IMR-90 (cell line): Measurements from ENCODE around the gene CYB5D1. TPM values are rescaled to one million over a fixed set of nuclear protein-coding genes. Genes with fewer than 3 reads are reported as not detected.

Source experiments
- ATAC-seq: fragments of 200-7000 bp; cut with Tn5 transposase; 2 replicates; pipeline ENCODE4 v1.9.1; 2020; ENCODE audit warnings: low read depth, mild to moderate bottlenecking, moderate library complexity
- BruUV-seq: library from RNA; stranded (reverse); fragments of 400-500 nt; replicated peaks from 2 replicates; lab custom pipeline; 2021; lab: Mats Ljungman, UMichigan
- CTCF ChIA-PET: fragments of 300-600 bp; formaldehyde crosslinking; extraction: SDS; loops from one replicate; lab custom pipeline; 2021; ENCODE audit warnings: antibody characterized with exemption; lab: Yijun Ruan, JAX
- POLR2A ChIA-PET: fragments of 300-600 bp; sonication (Branson Sonifier 250); formaldehyde crosslinking; loops from one replicate; lab custom pipeline; 2022; ENCODE audit warnings: antibody characterized with exemption; ENCODE audit not compliant: unreplicated experiment; lab: Charles Lee
- DNase-seq: peaks from one replicate; pipeline ENCODE4 v3.0.0; 2013
- H2AFZ ChIP-seq: replicated peaks from 2 replicates; pipeline ENCODE3; 2013; ENCODE audit warnings: low read length, mild to moderate bottlenecking; ENCODE audit not compliant: poor library complexity
- H2AK5ac ChIP-seq: 2 replicates; pipeline ENCODE4 v1.6.1; 2013; ENCODE audit warnings: low read depth, low read length, inconsistent platforms
- H2AK9ac ChIP-seq: replicated peaks from 2 replicates; pipeline ENCODE3; 2013; ENCODE audit warnings: mild to moderate bottlenecking, low read depth, low read length, moderate library complexity; ENCODE audit not compliant: poor library complexity
- H2BK120ac ChIP-seq: 2 replicates; pipeline ENCODE4 v1.6.1; 2013; ENCODE audit warnings: low read depth, low read length, inconsistent platforms
- H2BK15ac ChIP-seq: 3 replicates; pipeline ENCODE4 v1.6.1; 2013; ENCODE audit warnings: low read depth, low read length, inconsistent platforms
- H2BK20ac ChIP-seq: 2 replicates; pipeline ENCODE4 v1.6.1; 2013; ENCODE audit warnings: low read depth, mild to moderate bottlenecking, inconsistent platforms, low read length, moderate library complexity
- H2BK5ac ChIP-seq: 2 replicates; pipeline ENCODE4 v1.6.1; 2013; ENCODE audit warnings: mild to moderate bottlenecking, low read depth, low read length, inconsistent platforms; ENCODE audit not compliant: poor library complexity, severe bottlenecking
- H3K14ac ChIP-seq: replicated peaks from 2 replicates; pipeline ENCODE4 v1.6.1; 2013; ENCODE audit warnings: low read depth, low read length, inconsistent platforms
- H3K18ac ChIP-seq: 2 replicates; pipeline ENCODE4 v1.6.1; 2013; ENCODE audit warnings: low read depth, low read length, control low read depth
- H3K23ac ChIP-seq: 2 replicates; pipeline ENCODE4 v1.6.1; 2013; ENCODE audit warnings: low read depth, low read length, inconsistent platforms
- H3K27ac ChIP-seq: 2 replicates; pipeline ENCODE4 v1.5.1; 2013; ENCODE audit warnings: mild to moderate bottlenecking, control low read depth, low read length; ENCODE audit not compliant: insufficient read depth
- H3K27me3 ChIP-seq: 2 replicates; pipeline ENCODE4 v1.6.1; 2013; ENCODE audit warnings: low read length; ENCODE audit not compliant: control insufficient read depth, insufficient read depth
- H3K36me3 ChIP-seq: 2 replicates; pipeline ENCODE4 v1.6.1; 2013; ENCODE audit warnings: low read length, mixed read lengths; ENCODE audit not compliant: control insufficient read depth, insufficient read depth
- H3K4ac ChIP-seq: 2 replicates; pipeline ENCODE4 v1.6.1; 2013; ENCODE audit warnings: low read depth, low read length, inconsistent platforms
- H3K4me1 ChIP-seq: 2 replicates; pipeline ENCODE4 v1.6.1; 2013; ENCODE audit warnings: low read length, mixed read lengths; ENCODE audit not compliant: control insufficient read depth, insufficient read depth
- H3K4me2 ChIP-seq: 2 replicates; pipeline ENCODE4 v1.6.1; 2013; ENCODE audit warnings: low read depth, mild to moderate bottlenecking, control low read depth, low read length, moderate library complexity
- H3K4me3 ChIP-seq: 2 replicates; pipeline ENCODE4 v1.5.1; 2013; ENCODE audit warnings: low read depth, mild to moderate bottlenecking, control low read depth, low read length, moderate library complexity; ENCODE audit not compliant: insufficient read depth
- H3K56ac ChIP-seq: 2 replicates; pipeline ENCODE4 v1.6.1; 2013; ENCODE audit warnings: low read length, inconsistent platforms; ENCODE audit not compliant: insufficient read depth; ENCODE audit errors: extremely low read depth
- H3K79me1 ChIP-seq, 2 experiments: 2 replicates each; pipeline ENCODE4 v1.6.1; 2013; ENCODE audit warnings: low read length in 2 of 2, inconsistent platforms in 1 of 2, low read depth in 1 of 2
- H3K9ac ChIP-seq: 2 replicates; pipeline ENCODE4 v1.6.1; 2013; ENCODE audit warnings: low read depth, low read length, control low read depth
- H3K9me1 ChIP-seq: 2 replicates; pipeline ENCODE4 v1.6.1; 2013; ENCODE audit warnings: low read length, inconsistent platforms; ENCODE audit not compliant: insufficient read depth
- H3K9me3 ChIP-seq: 2 replicates; pipeline ENCODE4 v1.6.1; 2013; ENCODE audit warnings: low read length; ENCODE audit not compliant: control insufficient read depth, insufficient read depth
- H4K20me1 ChIP-seq: 2 replicates; pipeline ENCODE4 v1.6.1; 2013; ENCODE audit warnings: low read length, inconsistent platforms; ENCODE audit not compliant: insufficient read depth
- H4K5ac ChIP-seq: 2 replicates; pipeline ENCODE4 v1.6.1; 2013; ENCODE audit warnings: mild to moderate bottlenecking, low read depth, low read length, control low read depth
- H4K8ac ChIP-seq, 2 experiments: 2 replicates each; pipeline ENCODE4 v1.6.1; 2013; ENCODE audit warnings: low read depth in 2 of 2, low read length in 2 of 2, control low read depth in 1 of 2, inconsistent platforms in 1 of 2
- H4K91ac ChIP-seq: 2 replicates; pipeline ENCODE4 v1.6.1; 2013; ENCODE audit warnings: low read depth, low read length, inconsistent platforms; ENCODE audit not compliant: insufficient read depth
- CEBPB ChIP-seq: IDR thresholded peaks from 2 replicates; pipeline ENCODE4 v1.6.1; 2012; ENCODE audit warnings: low read depth, low read length, improper control_type of control experiment
- CHD1 ChIP-seq: IDR thresholded peaks from 2 replicates; pipeline ENCODE4 v1.6.1; 2012; ENCODE audit warnings: low read depth, low read length, improper control_type of control experiment
- FOS ChIP-seq: fragments of 150-350 bp; IDR thresholded peaks from 2 replicates; pipeline ENCODE4 v1.6.1; 2016; ENCODE audit warnings: low read depth, low read length
- MAFK ChIP-seq: IDR thresholded peaks from 2 replicates; pipeline ENCODE4 v1.6.1; 2012; ENCODE audit warnings: low read depth, low read length, improper control_type of control experiment
- MAZ ChIP-seq: IDR thresholded peaks from 2 replicates; pipeline ENCODE4 v1.6.1; 2012; ENCODE audit warnings: low read depth, mild to moderate bottlenecking, low read length, improper control_type of control experiment, moderate library complexity, borderline replicate concordance
- MXI1 ChIP-seq: IDR thresholded peaks from 2 replicates; pipeline ENCODE4 v1.6.1; 2012; ENCODE audit warnings: low read depth, mild to moderate bottlenecking, low read length, moderate library complexity, borderline replicate concordance
- NFE2L2 ChIP-seq: fragments of 150-350 bp; IDR thresholded peaks from 2 replicates; pipeline ENCODE4 v1.6.1; 2016; ENCODE audit warnings: low read depth, mild to moderate bottlenecking, low read length
- POLR2A ChIP-seq: IDR thresholded peaks from 2 replicates; pipeline ENCODE4 v1.6.1; 2012; ENCODE audit warnings: mild to moderate bottlenecking, low read depth, low read length
- RAD21 ChIP-seq: IDR thresholded peaks from 2 replicates; pipeline ENCODE4 v1.6.1; 2012; ENCODE audit warnings: low read length, improper control_type of control experiment
- RCOR1 ChIP-seq: IDR thresholded peaks from 2 replicates; pipeline ENCODE4 v1.6.1; 2012; ENCODE audit warnings: mild to moderate bottlenecking, low read length, improper control_type of control experiment; ENCODE audit not compliant: insufficient replicate concordance
- RFX5 ChIP-seq: IDR thresholded peaks from 2 replicates; pipeline ENCODE4 v1.8.0; 2012; ENCODE audit warnings: low read depth, mild to moderate bottlenecking, low read length, moderate library complexity
- SMC3 ChIP-seq: fragments of 150-350 bp; IDR thresholded peaks from 2 replicates; pipeline ENCODE4 v1.6.1; 2016; ENCODE audit warnings: low read depth, mild to moderate bottlenecking, antibody characterized with exemption, low read length, moderate library complexity
- USF2 ChIP-seq: fragments of 150-350 bp; IDR thresholded peaks from 2 replicates; pipeline ENCODE4 v1.6.1; 2017; ENCODE audit warnings: mild to moderate bottlenecking, antibody characterized with exemption, low read length, low read depth
- WGBS, 2 experiments: methylation state at CpG; one replicate each; pipeline versions ENCODE4 v1.1.5 to v1.1.7; 2013; ENCODE audit warnings: missing lambda C conversion rate in 2 of 2; ENCODE audit not compliant: insufficient read length in 1 of 2; ENCODE audit errors: extremely low coverage in 2 of 2; 5-methylcytosine and 5-hydroxymethylcytosine counted together
- dilution Hi-C: fragments of 300-500 bp; cut with HindIII; formaldehyde crosslinking; loops from one replicate; pipeline ENCODE4 v1.14.3; 2018; ENCODE audit warnings: low sequenced_read_pairs; ENCODE audit not compliant: unreplicated experiment
- in situ Hi-C: fragments of 300-500 bp; cut with MboI; formaldehyde crosslinking; loops from 3 replicates; pipeline ENCODE4 v1.14.3; 2019; ENCODE audit warnings: low sequenced_read_pairs, inconsistent platforms, mixed read lengths
- intact Hi-C: fragments of 100-400 bp; cut with micrococcal nuclease; formaldehyde crosslinking; loops from 2 replicates; pipeline ENCODE4 v1.10.0; 2022
- polyA plus RNA-seq, 3 experiments: library from polyadenylated mRNA; depleted of rRNA; stranded (reverse); fragments of >200 nt; gene quantifications; 2 replicates each; pipeline ENCODE4 v1.2.3, GENCODE V29; 2012; ENCODE audit warnings: low replicate concordance in 1 of 3
- total RNA-seq: library from RNA; depleted of rRNA; stranded (reverse); fragments of >200 nt; gene quantifications from 2 replicates; pipeline ENCODE4 v1.2.3, GENCODE V29; 2012
- TF ChIP-seq, protein P1 (sequence below): fragments of 150-350 bp; IDR thresholded peaks from 2 replicates; pipeline ENCODE4 v1.6.1; 2016; ENCODE audit warnings: low read depth, mild to moderate bottlenecking, low read length, moderate library complexity, borderline replicate concordance

The CYB5D1 gene
- total and polyA plus RNA-seq, 2 of the 4 experiments (the other 2 are of a cell fraction), result 8.8 to 10.8 TPM

DNA sequence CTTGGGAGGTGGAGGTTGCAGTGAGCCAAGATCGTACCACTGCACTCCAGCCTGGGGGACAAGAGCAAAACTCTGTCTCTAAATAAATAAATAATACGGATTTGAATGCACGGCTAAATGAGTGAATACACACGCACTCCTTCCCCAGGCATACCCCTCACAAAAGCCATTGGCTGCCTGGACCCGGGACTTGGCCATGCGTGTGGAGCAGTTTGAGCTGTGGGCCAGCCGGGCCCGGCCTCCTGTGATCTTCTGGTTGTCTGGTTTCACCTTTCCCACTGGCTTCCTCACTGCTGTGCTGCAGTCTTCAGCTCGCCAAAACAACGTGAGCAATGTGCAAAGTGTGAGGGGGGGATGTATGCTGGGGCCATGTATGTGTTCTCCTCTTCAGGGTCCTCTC lies 25.4 kb upstream of the CYB5D1 start:
- dilution Hi-C loops (no loop called here), in situ Hi-C loops (no loop called here), intact Hi-C loops (no loop called here)
- Histone ChIP-seq H2BK120ac (no peak overlapping the region), H3K9me3 (no peaks in the 10 kb centered on the region), H4K8ac (no peak overlapping the region), H3K9me1 (no peaks in the 10 kb centered on the region), H2AFZ (peak overlapping the region; percentile 2), H3K4me1 (peaks cover 3% of the 10 kb centered on the region), H3K9ac (no peak overlapping the region), H3K4me3 (no peak overlapping the region), H3K18ac (no peak overlapping the region), H2BK5ac (no peak overlapping the region), H2AK5ac (no peak overlapping the region), H3K14ac (no peak overlapping the region), H3K23ac (no peak overlapping the region), H4K5ac (no peak overlapping the region), H3K4ac (no peak overlapping the region), H4K20me1 (0 out of 2 replicates have a peak, but pooled peaks cover 4% of the 10 kb centered on the region), H4K91ac (no peak overlapping the region), H3K4me2 (no peak overlapping the region), H3K56ac (no peak overlapping the region), H2AK9ac (no peak overlapping the region), H2BK20ac (no peak overlapping the region), H3K79me1 (peaks cover 0 to 15% of the 10 kb centered on the region in 2 experiments; a peak in 2 of 4 replicates), H2BK15ac (no peak overlapping the region), H3K36me3 (no peaks in the 10 kb centered on the region), H3K27me3 (peaks cover 6% of the 10 kb centered on the region), H3K27ac (no peak overlapping the region)
- ChIA-PET CTCF (interaction anchor here (1.6 kb wide), 1 partner anchor 25 kb away, joined by 3 read pairs; the partner anchor contains the start of gene NAA38), POLR2A (interaction anchor here (0.6 kb wide), 1 partner anchor 70 kb away, joined by 3 read pairs; no protein-coding TSS in a partner anchor)
- DNase-seq (no peak), ATAC-seq (no peak)
- BruUV-seq, result no TSS peak
- TF ChIP-seq CEBPB (no peak), CHD1 (no peak), MAFK (no peak), SMC3 (no peak), FOS (no peak), NFE2L2 (no peak), MAZ (no peak), MXI1 (no peak), RAD21 (no peak), RCOR1 (no peak), POLR2A (no peak), RFX5 (no peak), USF2 (no peak)
- TF ChIP-seq, protein P1, sequence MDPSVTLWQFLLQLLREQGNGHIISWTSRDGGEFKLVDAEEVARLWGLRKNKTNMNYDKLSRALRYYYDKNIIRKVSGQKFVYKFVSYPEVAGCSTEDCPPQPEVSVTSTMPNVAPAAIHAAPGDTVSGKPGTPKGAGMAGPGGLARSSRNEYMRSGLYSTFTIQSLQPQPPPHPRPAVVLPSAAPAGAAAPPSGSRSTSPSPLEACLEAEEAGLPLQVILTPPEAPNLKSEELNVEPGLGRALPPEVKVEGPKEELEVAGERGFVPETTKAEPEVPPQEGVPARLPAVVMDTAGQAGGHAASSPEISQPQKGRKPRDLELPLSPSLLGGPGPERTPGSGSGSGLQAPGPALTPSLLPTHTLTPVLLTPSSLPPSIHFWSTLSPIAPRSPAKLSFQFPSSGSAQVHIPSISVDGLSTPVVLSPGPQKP, result no peak
- WGBS, 2 experiments, result no CpG with 5 or more reads among the region's 10 CpGs
